Caco-2 (cell line): ENCODE results near the gene RBBP4. TPM values are rescaled to one million over a fixed set of nuclear protein-coding genes. Genes with fewer than 3 reads are reported as not detected.

Experiments
- BruUV-seq: library from RNA; stranded (reverse); fragments of 400-500 nt; replicated peaks from 2 replicates; lab custom pipeline; 2021; lab: Mats Ljungman, UMichigan
- CTCF ChIA-PET: fragments of 300-600 bp; sonication (Branson Sonifier 250); formaldehyde crosslinking; loops from one replicate; lab custom pipeline; 2022; ENCODE audit warnings: antibody characterized with exemption; lab: Charles Lee
- POLR2A ChIA-PET: fragments of 300-600 bp; sonication (Branson Sonifier 250); formaldehyde crosslinking; loops from one replicate; lab custom pipeline; 2022; ENCODE audit warnings: antibody characterized with exemption; lab: Charles Lee
- DNase-seq, 2 experiments: peaks; one replicate each; pipeline versions ENCODE4 v3.0.0 to v3.0.0-alpha.2; 2020 to 2022
- H3K27me3 ChIP-seq: replicated peaks from 2 replicates; pipeline ENCODE4 v1.6.0; 2011; ENCODE audit warnings: low read length; ENCODE audit not compliant: control insufficient read depth, insufficient read depth
- H3K36me3 ChIP-seq: 2 replicates; pipeline ENCODE4 v1.5.1; 2011; ENCODE audit warnings: low read length; ENCODE audit not compliant: control insufficient read depth, insufficient read depth
- H3K4me1 ChIP-seq: fragments of 250-450 bp; sonication (Bioruptor Pico); 2 replicates; pipeline ENCODE4 v1.5.1; 2020; ENCODE audit warnings: mild to moderate bottlenecking
- H3K4me3 ChIP-seq: 2 replicates; pipeline ENCODE4 v1.5.1; 2011; ENCODE audit warnings: low read depth, mild to moderate bottlenecking, control low read depth, low read length
- H3K9me3 ChIP-seq: fragments of 250-450 bp; sonication (Bioruptor Pico); 2 replicates; pipeline ENCODE4 v1.5.1; 2020; ENCODE audit warnings: mild to moderate bottlenecking, moderate library complexity
- H3K27ac Mint-ChIP-seq: one replicate; pipeline ENCODE4 v1.8.0; 2022; ENCODE audit warnings: mixed read lengths; ENCODE audit not compliant: unreplicated experiment
- H3K27me3 Mint-ChIP-seq: one replicate; pipeline ENCODE4 v1.8.0; 2022; ENCODE audit warnings: mixed read lengths; ENCODE audit not compliant: insufficient read depth, unreplicated experiment
- H3K36me3 Mint-ChIP-seq: one replicate; pipeline ENCODE4 v1.8.0; 2022; ENCODE audit warnings: mild to moderate bottlenecking, mixed read lengths; ENCODE audit not compliant: insufficient read depth, unreplicated experiment
- H3K4me1 Mint-ChIP-seq: one replicate; pipeline ENCODE4 v1.8.0; 2022; ENCODE audit warnings: low read depth, mixed read lengths; ENCODE audit not compliant: unreplicated experiment
- H3K4me3 Mint-ChIP-seq: one replicate; pipeline ENCODE4 v1.8.0; 2022; ENCODE audit warnings: mild to moderate bottlenecking, moderate library complexity, mixed read lengths; ENCODE audit not compliant: unreplicated experiment
- H3K9me3 Mint-ChIP-seq: one replicate; pipeline ENCODE4 v1.8.0; 2022; ENCODE audit warnings: mixed read lengths; ENCODE audit not compliant: unreplicated experiment
- CTCF ChIP-seq, 2 experiments: fragments of 200-600 bp in 1 of 2; IDR thresholded peaks; 1 replicate in 1 of 2; 2 replicates in 1 of 2; pipeline versions ENCODE4 v1.5.1 to v1.8.0; 2011 to 2022; ENCODE audit warnings: antibody characterized with exemption in 1 of 2, control low read depth in 1 of 2, inconsistent platforms in 1 of 2, low read depth in 1 of 2, low read length in 1 of 2, mild to moderate bottlenecking in 1 of 2, moderate library complexity in 1 of 2; ENCODE audit not compliant: insufficient read depth in 1 of 2, severe bottlenecking in 1 of 2, unreplicated experiment in 1 of 2
- intact Hi-C: fragments of 100-400 bp; cut with micrococcal nuclease; formaldehyde crosslinking; loops from one replicate; pipeline ENCODE4 v1.10.0; 2022; ENCODE audit not compliant: unreplicated experiment
- total RNA-seq: library from RNA; stranded (reverse); gene quantifications from 2 replicates; pipeline ENCODE4 v1.2.3, GENCODE V29; 2022

Gene RBBP4
- total RNA-seq, 1 experiment from 2014 or later = 179 TPM

- H3K36me3 Mint-ChIP-seq = no peaks in the 10 kb centered on the region
- H3K27ac Mint-ChIP-seq = no peak overlapping the region
- DNase-seq = no peak
- POLR2A ChIA-PET = no interaction called here
- H3K27me3 ChIP-seq = no peaks in the 10 kb centered on the region
- no TSS peak for BruUV-seq
- H3K36me3 ChIP-seq = no peaks in the 10 kb centered on the region
- no peaks in the 10 kb centered on the region for H3K4me1 ChIP-seq
- H3K9me3 Mint-ChIP-seq = no peaks in the 10 kb centered on the region
- peaks cover 7% of the 10 kb centered on the region for H3K4me1 Mint-ChIP-seq
- CTCF ChIA-PET = interaction anchor here (0.6 kb wide), 1 partner anchor 931 kb away, joined by 3 read pairs; no protein-coding TSS in a partner anchor
- intact Hi-C loops = no loop called here
- no peaks in the 10 kb centered on the region for H3K9me3 ChIP-seq
- no peaks in the 10 kb centered on the region for H3K27me3 Mint-ChIP-seq
- no peak overlapping the region for H3K4me3 ChIP-seq
- H3K4me3 Mint-ChIP-seq = peak overlapping the region; percentile 70
- no peak for TF ChIP-seq CTCF (IDR thresholded peaks at IDR 0.05; ENCODE audit: insufficient read depth in 1 of 2, low read depth in 1 of 2, low read length in 1 of 2, severe bottlenecking in 1 of 2, unreplicated experiment in 1 of 2)
Measured at GRCh38 chr1:32703479-32704291, 52.7 kb downstream of the RBBP4 start.

- ChIA-PET CTCF (no interaction called here), POLR2A (no interaction called here)
- BruUV-seq = no TSS peak
- TF ChIP-seq CTCF (IDR thresholded peaks at IDR 0.05; ENCODE audit: insufficient read depth in 1 of 2, low read depth in 1 of 2, low read length in 1 of 2, severe bottlenecking in 1 of 2, unreplicated experiment in 1 of 2) = no peak
- H3K4me3 Mint-ChIP-seq = no peak overlapping the region
- no peaks in the 10 kb centered on the region for H3K9me3 ChIP-seq
- H3K36me3 ChIP-seq = no peaks in the 10 kb centered on the region
- no peak for DNase-seq
- peaks cover 7% of the 10 kb centered on the region for H3K4me1 Mint-ChIP-seq
- H3K36me3 Mint-ChIP-seq = no peaks in the 10 kb centered on the region
- H3K27me3 Mint-ChIP-seq = no peaks in the 10 kb centered on the region
- H3K9me3 Mint-ChIP-seq = no peaks in the 10 kb centered on the region
- intact Hi-C loops = no loop called here
- H3K27ac Mint-ChIP-seq = no peak overlapping the region
- no peaks in the 10 kb centered on the region for H3K4me1 ChIP-seq
- no peak overlapping the region for H3K4me3 ChIP-seq
- no peaks in the 10 kb centered on the region for H3K27me3 ChIP-seq
Measured at GRCh38 chr1:32705516-32705915, 54.5 kb downstream of the RBBP4 start.

GRCh38 chr1:32706491-32706890 is 55.5 kb downstream of the RBBP4 start:
- no peaks in the 10 kb centered on the region for H3K36me3 ChIP-seq
- H3K27ac Mint-ChIP-seq = no peak overlapping the region
- H3K4me3 ChIP-seq = no peak overlapping the region
- no peaks in the 10 kb centered on the region for H3K9me3 Mint-ChIP-seq
- no peaks in the 10 kb centered on the region for H3K27me3 ChIP-seq
- no TSS peak for BruUV-seq
- H3K4me3 Mint-ChIP-seq = no peak overlapping the region
- no peaks in the 10 kb centered on the region for H3K36me3 Mint-ChIP-seq
- H3K9me3 ChIP-seq = no peaks in the 10 kb centered on the region
- CTCF ChIA-PET = interaction anchor here (0.5 kb wide), 1 partner anchor 44 kb away, joined by 3 read pairs; no protein-coding TSS in a partner anchor
- POLR2A ChIA-PET = no interaction called here
- H3K27me3 Mint-ChIP-seq = no peaks in the 10 kb centered on the region
- DNase-seq = no peak
- TF ChIP-seq CTCF (IDR thresholded peaks at IDR 0.05; ENCODE audit: insufficient read depth in 1 of 2, low read depth in 1 of 2, low read length in 1 of 2, severe bottlenecking in 1 of 2, unreplicated experiment in 1 of 2) = no peak
- intact Hi-C loops = no loop called here
- peaks cover 7% of the 10 kb centered on the region for H3K4me1 Mint-ChIP-seq
- no peaks in the 10 kb centered on the region for H3K4me1 ChIP-seq
